Osteoblast (primary cell): ENCODE results near the gene GDI1. TPM values are rescaled to one million over a fixed set of nuclear protein-coding genes. Genes with fewer than 3 reads are reported as not detected.

Source experiments
- DNase-seq: peaks from one replicate; pipeline ENCODE4 v3.0.0; 2011; ENCODE audit warnings: low spot score, mixed read lengths; ENCODE audit not compliant: insufficient read length; ENCODE audit errors: missing footprints
- H2AFZ ChIP-seq: 2 replicates; pipeline ENCODE4 v1.6.0; 2011; ENCODE audit warnings: mild to moderate bottlenecking, low read length
- H3K27ac ChIP-seq: 2 replicates; pipeline ENCODE4 v1.5.1; 2011; ENCODE audit warnings: mild to moderate bottlenecking, low read depth, low read length, moderate library complexity
- H3K27me3 ChIP-seq: 2 replicates; pipeline ENCODE4 v1.6.0; 2012; ENCODE audit warnings: mild to moderate bottlenecking, control low read depth, inconsistent platforms, low read length, moderate library complexity; ENCODE audit not compliant: insufficient read depth
- H3K36me3 ChIP-seq: 2 replicates; pipeline ENCODE4 v1.5.1; 2011; ENCODE audit warnings: mild to moderate bottlenecking, low read length, control low read depth, moderate library complexity; ENCODE audit not compliant: insufficient read depth
- H3K4me1 ChIP-seq: 2 replicates; pipeline ENCODE4 v1.5.1; 2011; ENCODE audit warnings: mild to moderate bottlenecking, low read length, control low read depth, moderate library complexity; ENCODE audit not compliant: insufficient read depth
- H3K4me2 ChIP-seq: 2 replicates; pipeline ENCODE4 v1.6.0; 2011; ENCODE audit warnings: mild to moderate bottlenecking, low read length; ENCODE audit not compliant: insufficient read depth
- H3K4me3 ChIP-seq: fragments of 200-600 bp; sonication (generic); 3 replicates; pipeline ENCODE4 v1.5.1; 2012; ENCODE audit warnings: mild to moderate bottlenecking, low read length, inconsistent platforms; ENCODE audit not compliant: insufficient read depth
- H3K79me2 ChIP-seq: 2 replicates; pipeline ENCODE4 v1.6.0; 2012; ENCODE audit warnings: mild to moderate bottlenecking, low read length, control low read depth, inconsistent platforms; ENCODE audit not compliant: insufficient read depth
- H3K9me3 ChIP-seq: 2 replicates; pipeline ENCODE4 v1.5.1; 2011; ENCODE audit warnings: low read depth, low read length, control low read depth
- H4K20me1 ChIP-seq: 2 replicates; pipeline ENCODE4 v1.6.0; 2012; ENCODE audit warnings: mild to moderate bottlenecking, low read length, control low read depth; ENCODE audit not compliant: insufficient read depth
- total RNA-seq: library from RNA; depleted of rRNA; stranded (reverse); fragments of >200 nt; gene quantifications from 2 replicates; pipeline ENCODE4 v1.2.3, GENCODE V29; 2012
- TF ChIP-seq, protein P1 (sequence below): IDR thresholded peaks from 2 replicates; pipeline ENCODE4 v1.5.1; 2011; ENCODE audit warnings: mild to moderate bottlenecking, low read depth, low read length, moderate library complexity; ENCODE audit errors: extremely low read depth

Gene GDI1
- total RNA-seq, 1 donor = 74.6 TPM

DNA sequence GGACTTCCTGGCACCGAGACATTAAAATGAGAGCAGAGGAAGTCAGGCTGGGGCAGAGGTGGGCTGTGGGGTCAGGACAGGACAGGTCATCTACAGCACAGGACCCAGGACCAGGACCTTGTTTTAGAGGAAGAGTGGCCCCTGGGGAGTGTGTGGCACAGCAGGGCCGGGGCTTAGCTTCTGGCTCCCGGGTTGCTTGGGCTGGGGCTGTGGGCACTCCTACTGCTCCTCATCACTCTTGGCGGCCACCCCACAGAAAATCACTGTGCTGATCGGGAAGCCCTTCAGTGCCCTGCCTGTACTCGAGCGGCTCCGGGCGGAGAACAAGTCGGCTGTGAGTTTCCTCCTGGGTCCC lies 16.6 kb upstream of the GDI1 start:
- Histone ChIP-seq H3K36me3 (no peaks in the 10 kb centered on the region), H3K27ac (no peak overlapping the region), H3K9me3 (no peaks in the 10 kb centered on the region), H3K4me2 (no peak overlapping the region), H3K4me1 (no peaks in the 10 kb centered on the region), H3K79me2 (no peaks in the 10 kb centered on the region), H3K4me3 (no peak overlapping the region), H3K27me3 (no peaks in the 10 kb centered on the region), H2AFZ (no peak overlapping the region), H4K20me1 (no peaks in the 10 kb centered on the region)
- TF ChIP-seq, protein P1, sequence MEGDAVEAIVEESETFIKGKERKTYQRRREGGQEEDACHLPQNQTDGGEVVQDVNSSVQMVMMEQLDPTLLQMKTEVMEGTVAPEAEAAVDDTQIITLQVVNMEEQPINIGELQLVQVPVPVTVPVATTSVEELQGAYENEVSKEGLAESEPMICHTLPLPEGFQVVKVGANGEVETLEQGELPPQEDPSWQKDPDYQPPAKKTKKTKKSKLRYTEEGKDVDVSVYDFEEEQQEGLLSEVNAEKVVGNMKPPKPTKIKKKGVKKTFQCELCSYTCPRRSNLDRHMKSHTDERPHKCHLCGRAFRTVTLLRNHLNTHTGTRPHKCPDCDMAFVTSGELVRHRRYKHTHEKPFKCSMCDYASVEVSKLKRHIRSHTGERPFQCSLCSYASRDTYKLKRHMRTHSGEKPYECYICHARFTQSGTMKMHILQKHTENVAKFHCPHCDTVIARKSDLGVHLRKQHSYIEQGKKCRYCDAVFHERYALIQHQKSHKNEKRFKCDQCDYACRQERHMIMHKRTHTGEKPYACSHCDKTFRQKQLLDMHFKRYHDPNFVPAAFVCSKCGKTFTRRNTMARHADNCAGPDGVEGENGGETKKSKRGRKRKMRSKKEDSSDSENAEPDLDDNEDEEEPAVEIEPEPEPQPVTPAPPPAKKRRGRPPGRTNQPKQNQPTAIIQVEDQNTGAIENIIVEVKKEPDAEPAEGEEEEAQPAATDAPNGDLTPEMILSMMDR = no peak
- no peak for DNase-seq

GRCh38 chrX:154426916-154427770 lies 9.8 kb upstream of the GDI1 start:
- DNase-seq = no peak
- Histone ChIP-seq H3K4me1 (peaks cover 7% of the 10 kb centered on the region), H3K79me2 (peaks cover 29% of the 10 kb centered on the region), H3K36me3 (no peaks in the 10 kb centered on the region), H3K9me3 (no peaks in the 10 kb centered on the region), H3K4me2 (no peak overlapping the region), H3K27me3 (no peaks in the 10 kb centered on the region), H3K27ac (no peak overlapping the region), H3K4me3 (no peak overlapping the region), H2AFZ (no peak overlapping the region), H4K20me1 (peaks cover 6% of the 10 kb centered on the region)
- TF ChIP-seq, protein P1 = no peak

DNA sequence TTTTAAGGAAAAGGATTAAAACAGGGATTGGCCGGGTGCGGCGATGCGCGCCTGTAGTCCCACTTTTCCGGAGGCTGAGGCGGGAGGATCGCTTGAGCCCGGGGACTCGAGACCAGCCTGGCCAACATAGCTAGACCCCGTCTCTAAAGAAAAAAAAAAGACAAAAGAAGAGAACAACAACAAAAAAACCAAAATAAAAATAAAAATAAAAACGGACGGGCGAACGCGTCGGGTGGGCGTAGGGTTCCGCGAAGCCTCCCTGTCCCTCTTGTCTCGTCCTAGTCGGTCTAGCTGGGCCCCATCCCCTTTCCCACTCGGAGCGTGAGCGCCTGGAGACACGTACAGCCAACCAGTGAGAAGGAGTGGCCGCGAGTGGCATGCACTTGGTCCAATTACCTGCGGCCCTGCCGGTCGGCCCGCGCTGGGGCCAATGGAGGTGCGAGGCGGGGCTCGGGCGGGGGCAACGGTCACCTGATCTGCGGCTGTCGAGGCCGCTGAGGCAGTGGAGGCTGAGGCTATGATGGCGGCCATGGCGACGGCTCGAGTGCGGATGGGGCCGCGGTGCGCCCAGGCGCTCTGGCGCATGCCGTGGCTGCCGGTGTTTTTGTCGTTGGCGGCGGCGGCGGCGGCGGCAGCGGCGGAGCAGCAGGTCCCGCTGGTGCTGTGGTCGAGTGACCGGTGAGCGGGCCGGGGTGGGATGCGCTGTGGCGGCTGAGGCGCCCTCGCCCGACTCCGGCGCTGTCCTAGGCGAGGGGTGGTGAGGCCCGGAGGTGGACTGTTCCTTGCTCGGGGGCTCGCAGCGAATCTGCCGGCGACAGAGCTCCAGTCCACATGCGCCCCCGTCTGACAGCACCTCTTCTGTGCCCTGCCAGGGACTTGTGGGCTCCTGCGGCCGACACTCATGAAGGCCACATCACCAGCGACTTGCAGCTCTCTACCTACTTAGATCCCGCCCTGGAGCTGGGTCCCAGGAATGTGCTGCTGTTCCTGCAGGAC lies 8.5 kb upstream of the GDI1 start, which contains the start of gene ATP6AP1:
Gene ATP6AP1 (plus strand): TSS at position 502 of the 996 bp plus-strand sequence. CDS start 16 bp downstream, at position 518.
- Histone ChIP-seq H3K4me3 (peak within 1 kb of the TSS; percentile 79), H3K36me3 (peaks cover 4% of the 10 kb centered on the region), H3K4me2 (peak within 1 kb of the TSS; percentile 89), H3K4me1 (peaks cover 7% of the 10 kb centered on the region), H2AFZ (peak within 1 kb of the TSS; percentile 29), H3K27ac (no peak within 1 kb of the TSS), H3K79me2 (peaks cover 29% of the 10 kb centered on the region), H3K27me3 (no peaks in the 10 kb centered on the region), H3K9me3 (no peaks in the 10 kb centered on the region), H4K20me1 (peaks cover 10% of the 10 kb centered on the region)
- peak; percentile 99 for DNase-seq
- TF ChIP-seq, protein P1 = no peak
